GM20431 (cell line): ENCODE results near the gene DPP10.
"Not testable (repeated sequence)": the region's sequence is repeated elsewhere in the genome, so short reads cannot be mapped to it uniquely, and the experiment has no call there.

Experiments
- in situ Hi-C: fragments of 300-500 bp; cut with MseI, MboI; formaldehyde crosslinking; loops from one replicate; pipeline ENCODE4 v1.15.0; 2020; ENCODE audit warnings: low sequenced_read_pairs; ENCODE audit not compliant: unreplicated experiment

Gene DPP10

DNA sequence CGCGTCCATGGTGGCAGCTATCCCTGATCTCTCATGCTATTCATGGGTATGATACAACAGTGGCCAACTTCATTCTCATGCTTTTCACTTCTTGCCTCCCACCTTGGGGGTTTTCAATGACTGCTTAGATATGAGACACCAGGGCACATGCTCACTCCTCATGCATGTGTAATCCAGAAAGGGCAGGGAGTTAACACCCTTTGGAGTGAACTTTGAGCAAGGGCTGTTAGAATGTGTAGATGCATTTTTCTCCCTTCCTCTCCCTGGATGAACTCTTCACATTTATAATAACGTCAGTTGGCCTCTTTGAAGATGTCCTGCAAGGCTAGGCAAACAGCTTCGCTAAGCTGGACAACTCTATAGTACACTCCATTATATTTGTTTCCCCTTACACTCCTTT is 56.7 kb downstream of the DPP10 start:
- in situ Hi-C loops, result no loop called here

DNA sequence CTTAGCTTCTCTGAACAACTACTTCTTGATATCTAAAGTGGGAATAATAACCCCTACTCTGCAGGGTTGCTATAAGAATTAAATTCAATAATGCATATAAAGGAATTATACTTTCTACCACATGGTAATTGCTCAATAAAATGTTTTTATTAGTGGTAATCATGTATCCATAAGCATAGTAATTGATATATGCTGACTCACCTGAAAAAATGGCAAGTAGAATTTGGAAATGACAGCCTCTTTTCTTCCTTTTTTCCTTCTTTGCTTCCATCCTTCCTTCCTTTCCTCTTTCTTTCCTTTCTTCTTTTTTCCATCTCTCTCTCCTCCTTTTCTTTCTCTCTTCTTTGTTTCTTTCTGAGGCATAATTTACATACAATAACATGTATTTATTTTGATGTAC is 65.3 kb downstream of the DPP10 start:
- in situ Hi-C loops, result no loop called here

DNA sequence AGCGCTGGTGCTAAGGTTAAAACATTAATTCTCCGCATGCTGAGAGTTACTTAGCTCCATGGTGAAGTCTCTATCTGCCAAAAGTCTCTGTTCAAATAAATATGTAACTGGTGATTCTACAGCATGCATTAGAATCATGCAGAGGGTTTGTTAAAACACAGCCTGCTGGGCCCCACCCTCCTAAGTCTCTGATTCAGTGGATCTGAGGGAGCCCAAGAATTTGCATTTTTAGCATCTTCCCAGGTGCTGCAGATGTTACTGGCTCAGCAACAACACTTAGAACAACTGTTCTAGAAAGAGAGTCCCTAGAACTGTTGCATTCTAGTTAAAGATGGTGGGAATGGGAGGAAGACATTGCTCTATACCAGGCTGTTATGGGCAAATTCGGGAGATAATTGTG is 73.4 kb downstream of the DPP10 start:
- in situ Hi-C loops, result no loop called here

DNA sequence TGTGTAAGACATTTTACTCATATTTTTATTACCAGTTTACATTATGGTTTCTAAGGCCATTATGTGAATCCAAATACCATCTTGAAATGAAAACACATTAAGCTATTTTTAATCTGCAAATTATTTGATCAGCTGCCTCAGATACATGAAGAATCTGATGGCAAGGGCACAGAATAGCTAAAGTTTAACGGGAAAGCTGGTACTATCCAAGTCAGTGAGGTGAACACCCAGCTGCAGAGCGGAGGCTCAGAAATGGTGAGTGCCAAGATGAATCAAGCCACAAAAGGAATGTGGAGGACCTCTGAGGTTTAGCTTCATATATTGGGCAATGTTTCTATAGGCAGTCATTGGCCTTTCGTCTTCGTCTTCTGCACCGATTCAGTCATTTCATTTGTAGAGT is 75.1 kb downstream of the DPP10 start:
- in situ Hi-C loops, result no loop called here

DNA sequence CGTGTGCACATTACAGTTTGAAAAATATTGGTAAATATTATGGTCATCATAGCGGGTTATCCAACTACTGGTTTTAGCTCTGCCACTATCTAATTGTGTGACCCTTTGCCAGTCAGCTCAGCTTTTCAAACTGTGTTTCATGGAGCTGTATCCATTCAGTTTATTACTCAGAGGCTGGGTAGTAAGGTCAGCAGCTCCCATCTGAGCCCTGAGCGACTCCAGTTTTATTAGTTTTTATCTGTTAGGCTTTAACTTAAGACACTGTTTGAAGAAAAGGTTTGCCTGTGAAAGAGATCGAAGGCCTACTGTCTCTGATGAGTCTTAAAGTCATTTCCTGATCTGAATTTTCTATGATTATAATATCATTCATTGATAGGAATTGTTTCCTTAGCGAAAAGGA is 76.3 kb downstream of the DPP10 start:
- in situ Hi-C loops, result no loop called here

DNA sequence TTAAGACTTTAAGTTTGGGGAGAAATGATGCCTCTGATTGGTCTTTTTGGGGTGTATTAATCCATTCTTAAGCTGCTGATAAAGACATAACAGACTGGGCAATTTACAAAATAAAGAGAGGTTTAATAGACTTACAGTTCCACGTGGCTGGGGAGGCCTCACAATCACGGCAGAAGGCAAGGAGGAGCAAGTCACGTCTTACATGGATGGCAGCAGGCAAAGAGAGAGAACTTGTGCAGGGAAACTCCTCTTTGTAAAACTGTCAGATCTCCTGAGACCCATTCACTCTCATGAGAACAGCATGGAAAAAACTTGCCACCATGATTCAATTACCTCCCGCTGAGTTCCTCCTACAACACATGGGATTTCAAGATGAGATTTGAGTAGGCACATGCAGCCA is 80.2 kb downstream of the DPP10 start:
- in situ Hi-C loops, result not testable (repeated sequence)

DNA sequence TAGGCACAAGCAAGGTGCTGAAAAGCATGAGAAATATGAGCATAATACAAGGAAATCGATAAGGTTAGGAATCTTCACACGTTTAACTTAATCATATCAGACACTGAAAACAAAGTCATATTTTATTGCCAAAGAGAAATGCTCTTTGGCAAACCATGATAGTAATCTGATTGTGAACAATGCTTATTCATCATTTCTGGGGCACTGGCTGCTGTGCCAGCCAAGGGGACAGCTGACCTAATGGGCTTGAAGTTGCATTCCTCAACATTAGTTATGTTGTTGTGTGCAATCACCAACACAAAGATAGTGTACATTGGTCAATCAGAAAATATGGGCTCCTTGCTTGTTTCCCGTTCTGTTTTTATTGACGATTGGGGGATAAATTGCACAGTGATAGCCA is 83.5 kb downstream of the DPP10 start:
- in situ Hi-C loops, result no loop called here

DNA sequence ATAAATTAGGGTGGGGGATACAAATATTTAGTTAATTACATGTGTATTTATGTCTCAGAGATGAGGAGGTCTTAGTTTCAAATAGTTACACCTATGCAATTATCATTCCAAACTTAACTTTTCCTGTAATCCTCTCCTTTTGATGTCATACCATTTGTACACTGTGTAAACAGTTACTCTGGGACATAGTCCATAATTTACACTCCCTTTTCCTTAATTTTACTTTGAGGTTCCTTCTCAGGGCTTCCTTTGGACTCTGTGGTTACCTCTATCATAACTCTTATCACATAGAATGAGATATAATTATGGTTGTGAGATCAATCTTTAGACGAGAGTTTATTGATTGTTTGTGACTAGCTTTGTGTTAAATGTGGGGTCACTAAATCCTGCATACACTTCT is 84.4 kb downstream of the DPP10 start:
- in situ Hi-C loops, result no loop called here

DNA sequence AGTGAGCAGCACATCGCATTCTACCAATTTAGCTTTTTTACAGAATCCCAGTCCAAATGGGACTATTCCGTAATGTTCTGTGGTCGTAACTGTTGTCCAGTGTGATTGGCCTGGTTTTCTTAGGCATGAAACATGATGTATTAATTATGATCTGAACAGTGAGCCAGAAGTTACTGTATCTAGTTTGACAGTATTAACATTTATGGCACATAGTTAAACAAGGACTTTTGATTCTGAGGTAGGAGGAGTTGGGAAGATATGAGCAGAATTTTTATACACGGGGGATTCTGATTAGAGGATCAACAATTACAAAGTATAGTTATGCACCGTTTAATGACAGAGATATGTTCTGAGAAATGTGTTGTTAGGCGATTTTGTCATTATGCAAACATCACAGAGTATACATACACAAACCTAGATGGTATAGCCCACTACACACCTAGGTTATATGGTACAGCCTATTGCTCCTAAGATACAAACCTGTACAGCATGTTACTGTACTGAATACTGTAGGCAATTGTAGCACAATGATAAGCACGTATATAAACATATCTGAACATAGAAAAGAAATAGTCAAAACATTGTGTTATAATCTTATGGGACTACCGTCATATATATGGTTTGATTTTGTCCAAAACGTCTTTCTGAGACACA is 85.0 kb downstream of the DPP10 start:
- in situ Hi-C loops, result no loop called here

DNA sequence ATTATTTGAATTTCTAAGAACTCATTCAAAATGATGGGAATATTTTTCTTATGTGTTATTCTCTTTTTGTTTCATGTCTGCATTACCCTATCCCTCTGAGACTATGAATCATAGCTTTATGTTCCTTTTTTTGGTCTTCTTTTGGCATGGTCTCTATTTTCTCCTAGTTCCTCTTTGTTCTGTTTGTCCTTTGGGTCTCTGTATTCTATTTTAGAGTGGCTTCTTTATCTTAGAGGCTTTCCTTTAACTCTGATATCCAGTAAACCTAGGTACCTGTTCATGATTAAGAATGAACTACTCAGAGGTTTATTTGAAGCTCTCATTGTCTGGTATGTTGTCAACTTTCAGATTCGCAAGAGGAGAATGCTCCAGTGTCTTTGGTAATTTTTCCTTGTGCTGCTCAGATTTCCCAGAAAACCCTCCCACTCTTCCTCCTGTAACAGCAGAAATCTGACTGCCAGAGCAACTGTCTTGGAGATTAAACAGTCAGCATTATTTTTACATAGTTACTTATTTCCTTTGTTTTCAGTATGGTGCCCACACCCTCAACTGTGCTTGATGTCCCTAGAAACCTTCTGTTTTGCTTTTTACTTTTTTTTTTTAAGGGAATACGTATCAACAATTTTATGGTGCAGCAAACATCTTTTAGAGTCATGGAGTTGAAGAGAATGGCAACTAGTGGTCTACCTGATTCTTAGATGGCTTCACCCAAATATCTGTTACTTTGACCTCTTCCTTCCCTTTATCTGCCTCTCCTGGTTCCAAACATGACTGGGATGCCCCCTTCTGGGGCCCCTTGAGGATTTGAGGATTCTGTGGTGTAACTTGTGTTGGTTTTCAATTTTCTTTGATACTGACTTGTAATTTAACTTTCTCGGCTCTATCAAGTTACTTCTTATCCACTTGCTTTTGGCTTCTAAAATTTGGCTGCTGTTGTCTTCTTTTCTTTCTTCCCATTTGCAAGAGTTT is 92.0 kb downstream of the DPP10 start:
- in situ Hi-C loops, result no loop called here

DNA sequence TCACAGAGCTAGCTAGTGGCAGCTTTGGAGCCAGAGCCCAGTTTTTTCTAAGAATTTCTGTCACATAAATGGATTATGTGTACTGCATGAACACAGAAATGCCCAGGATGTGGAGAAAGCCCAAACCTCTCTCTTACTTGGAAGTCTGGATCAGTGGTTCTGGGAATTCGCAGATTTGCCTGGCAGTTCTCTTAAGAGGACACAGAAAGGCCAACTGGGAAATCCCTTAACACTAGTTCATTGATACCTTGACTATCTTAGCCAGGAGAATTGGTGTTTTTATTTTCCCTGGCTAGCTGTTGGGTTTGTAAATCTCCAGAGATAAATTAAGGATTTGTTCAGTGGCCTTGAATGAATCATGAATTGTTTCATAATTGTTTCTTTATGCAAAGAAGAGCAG is 95.3 kb downstream of the DPP10 start:
- in situ Hi-C loops, result no loop called here

DNA sequence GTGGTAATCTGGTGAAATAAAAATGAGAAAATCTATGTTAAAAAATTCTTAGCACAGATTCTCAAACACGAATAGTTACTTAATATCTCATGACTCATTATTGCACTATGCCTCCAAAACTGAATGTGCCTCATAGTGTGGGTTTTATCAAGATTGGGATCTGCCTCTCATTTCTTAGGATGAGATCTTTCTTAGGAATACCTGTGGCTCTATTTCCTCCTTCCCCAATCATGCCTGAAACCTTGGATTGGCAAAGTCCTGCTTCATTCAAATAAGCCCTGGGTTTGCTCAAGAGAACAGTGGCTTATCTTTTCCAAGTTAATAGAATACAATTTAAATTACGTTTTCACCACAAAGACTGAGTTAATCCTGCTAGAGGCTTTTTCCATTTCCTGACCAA is 100.3 kb downstream of the DPP10 start:
- in situ Hi-C loops, result no loop called here

DNA sequence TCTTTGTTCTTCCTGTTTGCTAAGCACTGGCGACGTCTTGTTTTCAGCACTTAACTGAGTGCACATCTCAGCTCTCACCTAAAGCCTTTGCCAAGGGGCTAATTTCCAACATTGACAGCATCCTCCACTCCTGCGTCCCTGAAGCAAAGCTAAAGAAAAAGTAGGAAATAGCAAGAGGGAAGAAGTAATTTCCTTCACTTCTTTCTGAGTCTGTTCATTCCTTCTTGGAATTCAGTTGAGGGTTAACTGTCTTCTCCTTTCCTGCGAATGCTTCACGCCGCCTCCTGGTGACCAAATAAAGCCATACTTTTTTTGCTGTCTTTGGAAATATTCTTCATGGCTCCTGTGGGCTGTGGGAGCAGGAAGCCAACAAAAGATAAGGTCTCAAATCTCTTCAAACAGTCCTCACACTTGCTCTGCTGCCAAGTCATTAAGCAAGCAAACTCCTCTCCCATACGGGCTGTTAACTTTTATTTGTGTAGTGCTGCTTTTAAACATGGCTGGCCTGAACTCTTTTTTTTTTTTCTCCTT is 100.9 kb downstream of the DPP10 start:
- in situ Hi-C loops, result no loop called here

DNA sequence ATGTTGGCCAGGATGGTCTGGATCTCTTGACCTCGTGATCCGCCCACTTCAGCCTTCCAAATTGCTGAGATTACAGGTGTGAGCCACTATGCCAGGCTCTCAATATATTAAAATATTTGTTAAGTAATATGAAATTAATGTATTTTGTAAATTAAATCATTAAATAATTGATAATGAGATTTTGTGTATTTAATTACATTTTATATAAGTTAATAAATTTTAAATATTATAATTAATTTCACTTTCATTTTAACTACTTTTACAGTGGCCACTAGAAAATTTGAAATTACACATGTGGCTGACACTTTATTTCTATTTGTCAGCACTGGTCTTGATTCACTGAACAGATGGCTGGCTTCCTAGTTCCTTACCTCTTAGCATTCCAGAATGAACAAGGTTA is 102.6 kb downstream of the DPP10 start:
- in situ Hi-C loops, result no loop called here

DNA sequence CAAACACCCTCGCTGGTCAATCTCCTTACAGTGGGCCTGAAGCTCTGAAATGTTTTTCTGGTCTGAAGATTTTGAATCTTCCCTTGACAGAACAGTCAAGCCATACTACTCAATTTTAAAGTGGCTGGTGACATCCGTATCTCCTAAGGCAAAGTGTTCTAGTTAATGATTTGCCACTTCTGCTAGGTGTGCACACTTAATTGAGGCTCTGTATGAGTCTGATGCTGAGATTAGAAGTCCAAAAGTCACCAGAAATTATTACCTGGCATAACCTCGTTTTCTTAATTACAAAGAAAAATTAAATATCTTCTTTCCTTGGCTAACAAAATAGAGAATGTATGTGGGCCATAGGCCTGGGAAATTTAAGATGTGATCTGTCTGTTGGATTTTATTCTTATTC is 104.1 kb downstream of the DPP10 start:
- in situ Hi-C loops, result no loop called here

DNA sequence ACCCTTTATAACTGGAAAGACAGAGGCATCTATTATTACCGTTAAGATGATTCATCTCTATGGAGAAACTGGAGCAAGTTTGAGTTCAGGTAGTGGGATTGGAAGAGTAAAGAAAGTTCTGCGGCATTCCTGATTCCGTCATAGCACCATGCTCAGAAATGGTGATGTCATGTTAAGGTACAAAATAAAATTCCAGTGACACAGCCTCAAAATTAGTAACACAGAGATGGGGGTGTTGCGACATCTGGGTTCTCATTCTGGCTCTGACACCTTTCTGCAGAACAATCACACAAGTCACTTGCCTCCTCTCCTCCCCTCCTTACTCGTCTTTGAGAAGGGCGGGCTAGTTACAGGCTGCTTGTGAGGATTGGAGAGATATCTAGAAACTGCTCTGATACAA is 105.7 kb downstream of the DPP10 start:
- in situ Hi-C loops, result no loop called here

DNA sequence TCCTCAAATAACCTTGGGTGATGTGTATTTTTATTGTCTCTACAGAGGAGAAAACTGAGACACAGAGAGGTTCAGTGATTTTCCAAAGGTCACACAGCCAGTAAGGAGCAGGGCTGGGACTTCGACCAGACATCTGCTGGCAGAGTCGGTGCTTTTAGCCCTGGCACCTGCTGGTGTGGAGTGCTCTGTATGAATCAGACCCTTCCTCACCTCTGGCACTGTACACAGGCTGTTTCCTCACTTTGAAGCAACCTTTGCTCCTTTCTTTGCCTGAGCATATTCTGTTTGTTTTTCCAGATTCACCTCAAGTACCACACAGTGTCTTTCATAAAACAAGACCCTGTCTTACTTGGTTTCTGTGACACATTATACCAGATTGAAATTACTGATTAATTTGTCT is 107.9 kb downstream of the DPP10 start:
- in situ Hi-C loops, result no loop called here

DNA sequence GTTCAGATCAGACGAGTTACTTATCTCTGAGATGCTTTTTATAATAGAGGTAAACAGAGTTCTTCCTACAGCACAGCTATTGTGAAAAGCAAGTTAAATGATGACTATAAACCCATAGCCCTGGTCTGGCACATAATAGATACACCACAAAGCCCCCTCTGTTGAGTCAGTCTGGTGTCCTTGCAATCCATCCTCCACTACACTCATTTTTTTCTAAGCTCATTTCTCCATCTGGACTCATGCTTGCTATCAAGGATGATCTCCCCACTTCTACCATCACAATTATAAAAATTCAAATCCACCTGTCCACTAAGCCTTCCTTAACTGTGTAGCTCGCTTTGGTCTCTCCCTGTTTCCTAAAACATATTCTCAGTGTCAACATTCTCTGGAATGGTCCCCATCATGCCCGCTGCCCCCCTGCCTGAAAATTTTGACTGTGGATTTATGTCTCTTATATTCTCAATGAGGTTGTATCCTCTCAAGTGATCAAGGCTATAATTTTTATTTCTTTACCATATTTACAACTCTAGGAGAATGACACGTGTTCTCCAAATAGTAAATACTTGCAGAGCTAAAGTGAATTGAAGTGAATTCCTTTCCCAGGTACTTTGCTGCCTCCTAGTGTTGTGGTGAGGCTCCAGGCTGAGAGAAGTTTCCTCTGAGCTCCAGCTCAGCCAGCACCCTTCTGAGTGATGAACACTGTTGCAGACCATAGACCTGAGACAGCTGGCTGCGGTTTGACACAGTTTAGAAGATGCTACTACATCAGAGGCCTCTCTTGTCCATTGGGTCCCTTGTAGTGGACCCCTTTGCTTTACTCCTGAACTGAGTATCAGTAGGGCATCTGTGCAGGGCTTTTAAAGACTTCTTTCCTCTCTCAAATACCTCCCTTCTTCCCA is 108.7 kb downstream of the DPP10 start:
- in situ Hi-C loops, result no loop called here

DNA sequence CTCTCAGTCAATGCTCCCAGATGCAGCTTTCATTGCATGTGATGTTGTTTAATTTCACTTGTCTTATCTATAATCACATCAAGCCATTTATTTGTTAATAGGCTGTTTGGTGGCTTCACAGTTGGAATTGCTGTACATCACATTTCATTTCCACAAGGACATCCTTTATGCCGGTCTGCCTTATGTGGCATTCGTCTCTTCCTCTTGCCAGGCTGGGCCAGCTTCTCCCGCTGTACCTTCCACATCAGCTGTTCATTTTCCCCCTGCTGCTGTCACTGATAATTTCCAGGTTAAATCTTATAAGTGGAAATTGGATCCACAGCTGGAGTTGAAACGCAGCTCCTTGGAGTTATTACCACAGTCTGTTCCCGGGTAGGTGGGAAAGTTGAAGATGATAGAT is 110.6 kb downstream of the DPP10 start:
- in situ Hi-C loops, result no loop called here

DNA sequence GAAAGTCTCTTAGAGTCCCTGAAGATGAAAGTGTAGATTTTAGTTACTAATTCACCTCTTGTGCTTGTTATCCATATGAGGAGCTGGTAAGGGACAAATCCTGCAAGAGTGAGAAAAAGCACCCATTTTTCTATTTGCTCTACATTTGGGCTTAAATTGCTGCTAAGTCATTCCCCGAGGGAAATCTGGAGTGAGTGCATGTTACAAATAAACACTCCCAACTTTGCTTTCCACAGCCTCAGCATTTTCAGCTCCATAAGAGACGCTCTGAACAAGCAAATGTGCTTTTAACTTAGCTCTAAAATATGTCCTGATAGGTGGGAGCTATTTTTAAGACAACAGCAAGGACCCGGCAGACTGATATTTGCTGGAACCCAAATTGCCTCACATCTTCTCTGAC is 126.7 kb downstream of the DPP10 start:
- in situ Hi-C loops, result no loop called here
